Fibroblast of skin of abdomen (primary cell): ENCODE data around the gene TMEM18.

Experiments used
- DNase-seq: peaks from one replicate; pipeline ENCODE4 v3.0.0-alpha.2; 2013

TMEM18 gene

GRCh38 chr2:650343-651310, 26.6 kb downstream of the TMEM18 start:
- DNase-seq: peak; percentile 43

GRCh38 chr2:649426-650342, 27.5 kb downstream of the TMEM18 start:
- DNase-seq: no peak

DNA sequence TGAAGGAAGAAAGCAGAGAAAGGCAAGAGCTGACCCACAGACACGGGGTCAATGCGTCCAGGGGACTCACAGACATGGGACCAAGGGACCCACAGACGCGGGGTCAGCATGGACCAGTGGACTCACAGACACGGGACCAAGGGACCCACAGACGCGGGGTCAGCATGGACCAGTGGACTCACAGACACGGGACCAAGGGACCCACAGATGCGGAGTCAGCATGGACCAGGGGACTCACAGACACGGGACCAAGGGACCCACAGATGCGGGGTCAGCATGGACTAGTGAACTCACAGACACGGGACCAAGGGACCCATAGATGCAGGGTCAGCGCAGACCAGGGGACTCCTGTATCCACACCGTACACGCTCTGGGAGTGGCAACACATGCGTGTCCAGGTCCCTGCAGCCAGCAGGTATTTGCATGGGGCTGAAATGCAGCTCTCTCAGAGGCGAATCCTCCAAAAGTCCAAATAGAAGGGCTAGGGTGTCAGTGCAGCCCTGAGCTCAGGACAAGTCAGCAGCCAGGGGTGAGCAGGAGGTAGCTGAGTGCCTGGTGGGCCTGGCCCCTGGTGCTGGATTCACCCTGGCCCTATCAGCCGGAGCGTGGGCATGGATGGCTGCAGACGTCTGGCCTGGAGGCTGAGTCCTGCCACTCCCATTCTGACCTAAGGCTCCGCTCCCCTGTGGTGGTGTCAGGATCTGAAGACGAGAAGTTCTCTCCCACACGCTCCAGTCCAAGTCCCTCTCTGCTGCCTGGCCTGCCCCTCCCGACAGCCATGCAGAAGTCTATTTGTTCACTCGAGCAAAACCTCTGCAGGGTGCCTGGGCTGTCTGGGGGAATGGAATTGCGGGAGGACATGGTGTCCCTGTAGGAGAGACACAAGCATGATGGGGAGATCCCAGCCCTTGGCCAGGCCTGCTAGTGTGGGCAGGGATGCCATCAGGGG, 28.5 kb downstream of the TMEM18 start:
- DNase-seq: no peak

- DNase-seq: no peak
These were observed 29.4 kb downstream of the TMEM18 start for GRCh38 chr2:647691-648231.

- DNase-seq: no peak
These were observed 30.1 kb downstream of the TMEM18 start for GRCh38 chr2:647003-647560.

GRCh38 chr2:644871-645270, 32.3 kb downstream of the TMEM18 start:
- DNase-seq: no peak

- DNase-seq: no peak
These were observed 33.4 kb downstream of the TMEM18 start for GRCh38 chr2:643761-644160.

- no peak for DNase-seq
These were observed 33.9 kb downstream of the TMEM18 start for GRCh38 chr2:643334-643733.

GRCh38 chr2:641872-642815, 35.1 kb downstream of the TMEM18 start:
- DNase-seq: no peak

DNA sequence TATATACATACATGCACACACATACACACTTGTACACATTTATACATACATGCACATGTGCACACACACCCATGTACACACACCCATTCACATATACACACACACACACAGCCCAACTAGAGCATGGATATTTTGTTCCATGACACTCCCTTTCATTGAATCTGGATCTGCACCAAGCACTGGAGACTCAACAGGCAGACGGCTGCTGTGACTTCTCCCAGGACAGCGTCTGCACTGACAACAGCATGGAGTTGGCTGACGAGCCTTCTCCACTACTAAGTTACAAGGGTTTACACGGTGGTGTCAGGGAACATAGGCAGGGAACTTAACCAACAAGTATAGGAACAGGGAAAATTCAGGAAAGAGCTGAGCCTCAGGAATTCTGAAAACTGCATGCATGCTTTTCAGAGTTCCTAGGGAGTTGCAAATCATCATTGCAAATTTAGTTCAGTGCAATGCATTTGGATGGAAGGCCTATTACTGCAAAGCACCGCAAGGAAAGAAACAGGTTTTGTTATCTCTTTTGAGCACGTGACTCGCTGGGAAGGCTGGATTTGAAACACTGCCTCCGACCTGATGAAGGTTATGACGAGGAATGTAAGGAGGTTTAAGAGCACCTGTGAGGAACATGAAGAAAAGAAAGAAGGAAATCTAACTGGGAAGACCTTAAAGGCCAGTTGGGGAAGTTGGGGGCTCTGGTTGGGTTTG, 35.9 kb downstream of the TMEM18 start:
- DNase-seq: no peak

- no peak for DNase-seq
These were observed 37.5 kb downstream of the TMEM18 start for GRCh38 chr2:639703-640102.

DNA sequence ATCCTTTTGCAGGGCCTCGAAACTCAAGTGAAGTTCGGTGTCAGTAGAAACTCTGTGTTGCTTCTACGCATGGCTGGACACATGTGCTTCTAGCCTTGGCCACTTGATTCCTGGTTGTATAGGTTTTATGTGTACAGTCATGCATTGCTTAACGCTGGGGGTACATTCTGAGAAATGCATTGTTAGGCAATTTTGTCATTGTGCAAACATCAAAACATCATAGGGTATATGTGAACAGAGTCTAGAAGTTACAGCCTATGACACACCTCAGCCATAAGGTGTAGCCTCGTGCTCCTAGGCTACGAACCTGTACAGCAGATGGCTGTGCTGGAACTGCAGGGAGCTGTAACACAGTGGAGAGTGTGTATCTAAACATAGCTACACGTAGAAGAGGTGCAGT, 39.4 kb downstream of the TMEM18 start:
- DNase-seq: no peak

DNA sequence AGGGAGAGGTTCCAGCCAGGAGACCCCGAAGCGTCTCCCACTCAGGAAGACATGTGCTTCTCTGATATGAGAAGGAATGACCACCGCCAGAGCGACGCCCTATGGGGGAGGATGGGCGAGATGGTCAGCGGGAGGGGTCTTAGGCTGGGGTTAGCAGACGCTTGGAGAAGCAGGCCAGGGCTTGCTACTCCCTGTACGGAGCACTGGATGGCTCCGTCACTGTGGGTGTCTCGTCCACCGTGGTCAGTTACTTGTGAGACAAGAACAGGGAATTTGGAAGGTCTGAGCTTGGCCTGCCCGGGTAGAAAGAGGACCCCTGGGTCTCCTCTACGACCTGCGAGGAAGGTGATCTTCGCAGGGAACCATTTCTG, 39.8 kb downstream of the TMEM18 start:
- DNase-seq: no peak

DNA sequence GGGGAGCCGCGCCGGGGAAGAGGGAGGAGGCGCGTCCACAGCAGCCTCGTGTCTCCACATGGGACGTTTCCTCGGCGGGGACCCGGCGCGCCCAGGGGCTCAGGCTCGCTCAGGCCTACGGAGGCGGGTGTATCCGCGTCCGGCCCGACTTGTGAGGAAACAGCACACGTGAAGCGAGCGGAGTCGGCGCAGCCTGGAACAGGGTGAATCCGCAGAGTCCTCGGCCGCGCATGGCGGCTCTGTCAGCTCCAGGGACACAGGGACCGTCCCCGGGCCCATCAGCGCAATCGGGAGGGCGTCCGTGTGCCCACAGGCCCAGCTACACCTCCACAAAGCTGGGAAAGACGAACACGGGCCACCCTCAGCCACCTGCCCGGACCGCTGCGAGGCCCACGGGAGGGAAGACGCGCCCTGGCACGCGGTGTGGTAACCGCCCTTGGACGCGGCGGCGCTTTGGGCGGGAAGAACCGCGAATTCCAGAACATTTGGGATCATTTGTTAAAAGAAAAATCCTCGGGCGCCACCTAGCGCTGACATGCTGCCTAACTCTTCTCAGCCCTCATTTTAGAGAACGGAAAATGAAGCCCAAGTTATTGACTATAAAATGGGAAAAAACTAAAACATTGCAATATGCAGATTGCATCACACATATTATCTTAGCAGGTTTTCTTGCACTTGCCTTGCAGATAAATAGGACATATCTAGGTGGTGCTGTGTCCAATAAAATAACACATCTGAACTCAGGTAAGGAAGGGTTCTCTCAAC, 40.4 kb downstream of the TMEM18 start:
- peak; percentile 70 for DNase-seq

DNA sequence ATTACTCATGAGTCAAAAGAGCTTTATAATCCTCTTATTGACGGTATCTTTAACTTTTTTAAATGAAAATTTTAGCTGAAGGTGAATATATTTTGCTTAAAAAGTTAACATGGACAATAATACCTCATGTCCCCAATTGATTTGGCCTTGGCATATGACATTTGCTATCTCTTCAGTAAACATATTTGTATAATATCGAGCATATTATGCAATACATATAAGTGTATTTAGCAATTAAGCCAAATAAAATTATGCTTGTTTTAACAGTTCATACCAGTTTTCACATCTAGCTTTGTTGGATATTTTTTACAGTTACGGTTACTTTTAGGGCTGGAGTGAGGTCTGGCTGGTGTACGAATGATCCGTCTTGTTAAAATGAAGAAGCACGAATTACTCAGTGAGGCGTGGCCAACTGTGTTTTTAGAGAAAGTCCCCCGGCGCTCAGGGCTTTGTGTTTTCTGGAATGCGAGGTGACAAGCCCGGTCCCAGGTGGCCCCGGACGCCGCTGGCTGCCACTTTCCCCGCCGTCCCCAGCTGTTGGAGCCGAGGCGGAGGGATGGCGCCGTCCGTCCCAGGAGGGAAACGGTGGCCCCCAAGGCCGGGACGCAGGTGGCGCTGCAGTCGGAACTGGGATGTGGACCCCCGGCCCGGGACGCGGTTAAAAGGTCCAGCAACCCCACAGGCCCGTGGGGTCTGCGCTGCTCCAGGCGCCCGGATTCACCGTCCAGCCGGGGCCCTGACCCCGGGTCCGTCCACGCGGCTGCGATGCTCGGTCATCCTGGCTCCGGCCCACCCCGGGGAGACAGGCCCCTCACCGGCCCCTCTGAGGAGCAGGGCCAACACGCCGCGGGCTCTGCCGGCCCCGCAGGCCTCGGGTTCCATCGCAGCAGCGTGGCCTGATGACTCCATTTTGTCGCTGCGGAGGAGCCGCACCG, 41.3 kb downstream of the TMEM18 start:
- DNase-seq: no peak

GRCh38 chr2:634636-635388, 42.4 kb downstream of the TMEM18 start:
- no peak for DNase-seq

DNA sequence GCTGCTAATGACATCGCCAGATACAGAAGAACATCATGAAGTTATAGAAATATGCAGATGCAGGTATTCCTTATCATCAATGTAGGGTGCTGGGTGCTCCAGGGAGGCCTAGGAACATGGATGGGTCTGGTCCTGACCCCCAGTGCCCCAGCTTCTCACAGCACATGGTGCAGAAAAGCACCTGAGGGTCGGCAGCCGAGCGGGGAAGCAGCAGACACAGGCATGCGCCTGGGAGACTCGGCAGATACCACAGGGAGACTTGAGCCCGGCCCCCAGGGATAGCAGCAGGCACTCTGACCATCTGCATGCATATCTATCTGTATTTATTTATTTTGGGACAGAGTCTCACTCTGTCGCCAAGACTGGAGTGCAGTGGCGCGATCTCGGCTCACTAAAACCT, 43.2 kb downstream of the TMEM18 start:
- DNase-seq: no peak
